ENCODE results near the gene C17orf114.

GRCh38 chr17:4827399-4827798, 25.3 kb upstream of the C17orf114 start:
- TF ChIP-seq CTCF (IDR thresholded peaks at IDR 0.05) (no peak), POLR2A (IDR thresholded peaks at IDR 0.05) (no peak)
